HG03135 (cell line): ENCODE measurements around the gene GCHFR.

Experiments
- ATAC-seq: cut with Tn5 transposase; IDR thresholded peaks from one replicate; pipeline ENCODE4 v1.9.1; 2021; ENCODE audit warnings: mild to moderate bottlenecking, moderate library complexity; ENCODE audit not compliant: unreplicated experiment

The GCHFR gene

GRCh38 chr15:40775740-40776536, 12.1 kb downstream of the GCHFR start:
- ATAC-seq = no peak

- no peak for ATAC-seq
Measured at GRCh38 chr15:40776537-40777141, 12.8 kb downstream of the GCHFR start.

GRCh38 chr15:40782609-40783227, 18.9 kb downstream of the GCHFR start:
- ATAC-seq = peak; percentile 62

DNA sequence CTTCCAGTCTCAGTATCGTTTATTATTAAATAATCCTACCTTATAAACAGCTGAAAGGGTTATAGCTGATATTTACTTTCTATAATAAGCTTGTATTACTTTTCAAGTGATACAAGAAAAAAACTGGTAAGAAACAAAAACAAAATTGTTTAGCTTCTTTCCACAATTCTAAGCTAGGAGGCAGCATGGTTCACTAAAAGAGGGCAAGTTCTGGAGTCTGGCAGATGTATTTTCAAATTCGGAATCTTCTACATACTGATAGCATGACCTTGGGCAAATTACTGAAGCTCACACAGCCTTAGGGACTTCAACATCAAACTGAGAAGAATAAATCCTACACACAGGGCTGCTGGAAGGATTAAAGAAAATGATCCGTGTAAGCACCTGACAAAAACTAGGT, 21.3 kb downstream of the GCHFR start:
- ATAC-seq = no peak

GRCh38 chr15:40785814-40786213, 21.9 kb downstream of the GCHFR start:
- ATAC-seq = no peak

- ATAC-seq = no peak
Measured at GRCh38 chr15:40787344-40787841, 23.5 kb downstream of the GCHFR start.

GRCh38 chr15:40787991-40788390, 24.1 kb downstream of the GCHFR start:
- ATAC-seq = no peak

DNA sequence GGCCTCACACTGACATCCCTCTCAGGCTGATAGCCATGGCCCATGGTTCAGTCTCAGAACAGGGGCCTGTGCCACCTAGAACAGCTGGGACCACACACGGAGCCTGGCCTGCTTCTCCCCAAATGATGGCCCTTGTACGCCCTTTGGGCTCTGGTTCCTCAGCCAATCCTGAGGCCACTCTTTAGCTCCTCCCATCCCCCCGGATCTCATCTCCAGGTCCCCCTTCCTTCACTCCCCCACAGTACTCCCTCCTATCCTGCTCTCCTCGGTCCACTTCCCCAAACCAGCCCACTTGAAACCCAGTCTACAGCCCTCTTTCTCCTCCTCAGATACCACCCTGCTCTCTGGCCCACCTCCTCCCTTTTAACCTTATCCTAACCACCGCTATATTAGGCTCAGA, 25.3 kb downstream of the GCHFR start:
- no peak for ATAC-seq

DNA sequence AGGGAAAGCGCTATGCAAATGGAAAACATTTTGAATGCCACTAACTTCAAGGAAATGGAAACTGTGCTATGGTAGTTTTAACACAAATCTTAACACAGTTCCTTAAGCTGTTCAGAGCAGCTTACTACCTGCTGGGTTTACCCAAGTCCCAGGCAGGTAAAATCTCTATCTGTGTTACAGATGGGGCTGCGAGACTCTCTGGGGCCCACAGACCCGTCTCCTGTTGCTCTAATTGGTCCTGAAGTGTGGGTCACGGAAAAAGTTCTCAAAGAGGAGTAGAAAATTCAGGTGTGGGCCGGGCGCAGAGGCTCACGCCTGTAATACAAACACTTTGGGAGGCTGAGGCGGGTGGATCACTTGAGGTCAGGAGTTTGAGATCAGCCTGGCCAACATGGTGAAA, 26.1 kb downstream of the GCHFR start:
- ATAC-seq = no peak

DNA sequence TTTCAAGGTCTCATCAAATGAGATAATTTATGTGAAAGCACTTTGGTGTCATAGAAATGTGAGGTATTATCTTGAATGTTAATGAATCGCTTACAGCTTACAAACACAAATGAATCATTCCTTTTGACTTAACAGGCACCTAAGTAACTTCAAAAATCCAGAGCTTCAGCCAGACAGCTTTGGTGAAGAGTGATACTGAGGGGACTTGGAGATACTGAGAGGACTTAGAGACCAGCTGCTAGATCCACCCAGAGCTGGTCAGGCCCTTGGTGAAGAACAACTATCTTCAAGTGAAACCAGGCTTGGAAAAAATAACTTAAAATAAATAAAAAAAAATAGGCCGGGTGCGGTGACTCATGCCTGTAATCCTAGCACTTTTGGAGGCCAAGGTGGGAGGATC, 26.9 kb downstream of the GCHFR start:
- ATAC-seq = no peak

GRCh38 chr15:40792394-40792793, 28.5 kb downstream of the GCHFR start:
- ATAC-seq = no peak

DNA sequence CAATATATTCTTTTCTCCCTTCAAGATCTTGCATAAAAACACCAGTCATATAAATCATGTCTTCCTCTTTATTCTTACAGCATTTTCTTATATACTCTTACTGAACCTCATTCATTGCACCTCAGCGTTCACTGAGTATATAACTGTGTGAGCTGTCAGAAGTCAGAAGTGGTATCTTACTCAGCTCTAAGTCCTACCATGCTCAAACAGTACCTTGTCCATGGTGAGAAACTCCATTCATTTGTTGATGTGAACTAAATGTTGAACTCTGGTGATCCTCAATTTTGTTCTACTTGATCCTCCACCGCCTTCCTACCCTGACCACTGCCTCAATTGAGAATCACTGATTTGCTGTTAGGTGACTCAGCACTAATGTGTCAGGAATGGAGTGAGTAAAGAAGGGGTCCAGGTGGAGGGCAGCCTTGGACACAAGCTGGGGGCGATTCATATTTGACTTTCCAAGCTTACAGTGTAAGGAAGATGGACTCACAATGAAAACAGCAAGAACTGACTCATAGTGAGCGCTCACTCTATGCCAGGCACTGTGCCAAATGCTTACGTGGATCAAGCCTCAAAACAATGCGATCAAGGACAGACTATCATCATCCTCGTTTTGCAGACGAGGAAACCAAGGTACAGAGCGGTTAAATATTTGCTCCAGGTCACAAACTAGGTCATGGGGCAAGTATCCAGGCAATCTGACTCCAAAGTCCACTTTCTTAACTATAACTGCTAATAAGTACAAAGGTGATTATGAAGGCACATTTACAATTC, 29.5 kb downstream of the GCHFR start:
- no peak for ATAC-seq

DNA sequence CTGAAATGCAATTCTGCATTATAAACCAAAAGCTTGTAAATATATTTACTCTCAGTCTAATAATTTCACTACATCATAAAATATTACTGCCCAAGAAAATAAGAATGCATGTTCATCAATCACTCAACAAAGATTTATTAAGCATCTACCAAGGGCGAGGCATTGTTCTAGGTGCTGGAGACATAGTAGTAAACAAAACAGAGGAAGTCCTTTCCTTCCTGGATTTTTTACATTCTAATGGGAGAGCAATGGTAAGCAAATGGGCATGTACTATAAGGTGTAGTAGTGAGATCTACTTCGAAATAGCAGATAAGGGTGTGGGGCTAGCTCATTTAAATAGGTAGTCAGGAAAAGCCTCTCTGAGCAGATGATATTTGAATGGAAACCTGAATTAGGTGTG, 32.2 kb downstream of the GCHFR start:
- no peak for ATAC-seq

DNA sequence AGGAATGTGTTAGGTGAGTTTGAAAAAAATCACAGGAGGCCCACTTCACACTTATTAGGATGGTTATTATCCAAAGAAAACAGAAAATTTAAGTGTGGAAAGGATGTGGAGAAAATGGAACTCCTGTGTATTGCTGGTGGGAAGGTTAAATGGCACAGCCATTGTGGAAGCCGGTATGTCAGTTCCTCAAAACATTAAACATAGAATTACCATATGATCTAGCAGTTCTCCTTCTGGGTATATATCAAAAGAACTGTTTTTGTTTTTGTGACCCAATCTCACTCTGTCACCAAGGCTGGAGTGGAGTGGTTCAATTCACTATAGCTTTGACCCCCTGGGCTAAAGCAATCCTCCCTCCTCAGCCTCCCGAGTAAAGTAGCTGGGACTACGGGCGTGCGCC, 32.6 kb downstream of the GCHFR start:
- no peak for ATAC-seq

DNA sequence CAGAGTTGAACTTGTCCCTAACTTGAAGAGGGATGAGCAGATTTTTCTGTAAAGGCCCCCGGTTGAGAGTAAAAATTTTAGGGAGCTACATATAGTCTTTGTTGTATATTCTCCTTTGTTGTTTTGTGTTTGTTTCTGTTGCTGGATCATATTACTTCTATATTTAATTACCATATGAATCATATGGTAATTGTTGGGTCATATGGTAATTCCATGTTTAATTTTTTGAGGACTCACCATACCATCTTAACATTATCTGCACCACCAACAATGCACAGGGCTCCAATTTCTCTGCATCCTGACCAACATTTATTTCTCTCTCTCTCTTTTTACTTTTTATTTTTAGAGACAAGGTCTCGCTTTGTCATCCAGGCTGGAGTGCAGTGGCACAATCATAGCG, 35.7 kb downstream of the GCHFR start:
- ATAC-seq = no peak

- ATAC-seq = no peak
Measured at GRCh38 chr15:40803076-40803475, 39.2 kb downstream of the GCHFR start.

DNA sequence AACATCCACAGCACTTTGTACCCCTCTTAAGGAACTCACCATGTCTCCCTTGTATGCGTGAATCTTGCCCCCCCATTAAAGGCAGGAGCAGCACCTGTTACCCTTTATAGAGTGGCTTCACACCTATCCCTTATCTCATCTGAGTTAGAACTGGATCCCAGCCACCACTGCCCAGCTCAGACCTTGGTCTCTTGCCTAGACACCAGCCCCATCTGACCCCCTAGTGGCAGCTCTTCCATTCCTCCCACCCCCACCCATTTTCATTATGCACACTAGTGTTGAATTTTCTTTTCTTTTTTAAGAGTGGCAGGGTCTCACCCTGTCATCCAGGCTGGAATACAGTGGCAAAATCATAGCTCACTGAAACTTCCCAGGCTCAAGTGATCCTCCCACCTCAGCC, 39.8 kb downstream of the GCHFR start:
- no peak for ATAC-seq

- no peak for ATAC-seq
Measured at GRCh38 chr15:40806672-40807027, 42.8 kb downstream of the GCHFR start.

GRCh38 chr15:40807028-40807887, 43.4 kb downstream of the GCHFR start, which contains the start of the genes DNAJC17 and ZFYVE19:
Gene DNAJC17 (minus strand): TSS chr15:40807473. CDS start chr15:40807446, 27 bp downstream.
Gene ZFYVE19 (plus strand): TSS chr15:40807089. CDS start chr15:40807590, 501 bp downstream.
- ATAC-seq = peak; percentile 92

- no peak for ATAC-seq
Measured at GRCh38 chr15:40807888-40808461, 44.1 kb downstream of the GCHFR start.
